K562 (cell line): ENCODE measurements around the gene DDX39A. TPM values are rescaled to one million over a fixed set of nuclear protein-coding genes. Genes with fewer than 3 reads are reported as not detected.
A peak's percentile ranks its signal among the peaks of the same experiment; 100 is the strongest.

Experiments
- CC2D1A ChIP-seq: fragments of 450-650 bp; IDR thresholded peaks from 2 replicates; pipeline ENCODE4 v1.6.1; 2017; ENCODE audit warnings: mild to moderate bottlenecking
- ELF1 ChIP-seq: fragments of 200-800 bp; sonication (Bioruptor generic); IDR thresholded peaks from 2 replicates; pipeline ENCODE4 v1.6.1; 2016; ENCODE audit warnings: missing genetic modification characterization, missing compliant biosample characterization
- GTF2F1 ChIP-seq: IDR thresholded peaks from 2 replicates; pipeline ENCODE4 v1.6.1; 2011; ENCODE audit warnings: low read depth, low read length, improper control_type of control experiment
- HDAC2 ChIP-seq: fragments of 450-650 bp; IDR thresholded peaks from 2 replicates; pipeline ENCODE4 v1.6.1; 2016; ENCODE audit warnings: mild to moderate bottlenecking
- ILK ChIP-seq: fragments of 450-650 bp; IDR thresholded peaks from 2 replicates; pipeline ENCODE4 v1.6.1; 2016; ENCODE audit warnings: missing genetic modification characterization, low read depth, mild to moderate bottlenecking, missing compliant biosample characterization, moderate library complexity, borderline replicate concordance
- MCM2 ChIP-seq: fragments of 450-650 bp; IDR thresholded peaks from 2 replicates; pipeline ENCODE4 v1.6.1; 2017; ENCODE audit warnings: low read depth, mild to moderate bottlenecking
- NCOA2 ChIP-seq, 2 experiments: fragments of 450-650 bp; IDR thresholded peaks; 2 replicates each; pipeline ENCODE4 v1.6.1; 2018; ENCODE audit warnings: mild to moderate bottlenecking in 2 of 2, moderate library complexity in 1 of 2; ENCODE audit not compliant: partially characterized antibody in 2 of 2
- NFIC ChIP-seq: fragments of 450-650 bp; IDR thresholded peaks from 2 replicates; pipeline ENCODE4 v1.6.1; 2017; ENCODE audit warnings: mild to moderate bottlenecking, inconsistent platforms
- NR2F6 ChIP-seq: fragments of 450-650 bp; formaldehyde crosslinking; IDR thresholded peaks from 2 replicates; pipeline ENCODE4 v1.4.0; 2020; ENCODE audit warnings: mild to moderate bottlenecking
- RAD51 ChIP-seq: fragments of 450-650 bp; IDR thresholded peaks from 2 replicates; pipeline ENCODE4 v1.7.1; 2016; ENCODE audit warnings: low read depth, mild to moderate bottlenecking, borderline replicate concordance
- RBM39 ChIP-seq: fragments of 200-400 bp; formaldehyde crosslinking; optimal IDR thresholded peaks from 2 replicates; pipeline ENCODE3; 2018; ENCODE audit warnings: low read depth, low read length
- RCOR1 ChIP-seq, 2 experiments: IDR thresholded peaks; 2 replicates each; pipeline ENCODE4 v1.6.1; 2012; ENCODE audit warnings: low read depth in 2 of 2, low read length in 2 of 2, borderline replicate concordance in 1 of 2, improper control_type of control experiment in 1 of 2
- SAP30 ChIP-seq: fragments of 200-600 bp; sonication (generic); IDR thresholded peaks from 2 replicates; pipeline ENCODE4 v1.6.1; 2012; ENCODE audit warnings: borderline replicate concordance, low read depth, mild to moderate bottlenecking, moderate library complexity, low read length, control low read depth, inconsistent platforms; ENCODE audit not compliant: insufficient read depth, poor library complexity, severe bottlenecking
- SREBF2 ChIP-seq: sonication (generic); formaldehyde crosslinking; IDR thresholded peaks from 2 replicates; pipeline ENCODE4 v1.4.0; 2020; ENCODE audit warnings: mild to moderate bottlenecking, missing genetic modification reagents
- SUPT5H ChIP-seq: fragments of 450-650 bp; IDR thresholded peaks from 2 replicates; pipeline ENCODE4 v1.6.1; 2016
- TBL1XR1 ChIP-seq, 2 experiments: IDR thresholded peaks; 2 replicates each; pipeline ENCODE4 v1.6.1; 2012; ENCODE audit warnings: improper control_type of control experiment in 2 of 2, low read length in 2 of 2, mild to moderate bottlenecking in 1 of 2
- ZBTB7A ChIP-seq: IDR thresholded peaks from 2 replicates; pipeline ENCODE4 v1.6.1; 2011; ENCODE audit warnings: low read depth, mild to moderate bottlenecking, low read length, moderate library complexity, borderline replicate concordance; ENCODE audit not compliant: control insufficient read depth
- ZC3H4 ChIP-seq: sonication (generic); formaldehyde crosslinking; IDR thresholded peaks from 2 replicates; pipeline ENCODE4 v1.9.0; 2021; ENCODE audit warnings: missing genetic modification reagents, borderline replicate concordance
- polyA plus RNA-seq, 8 experiments: library from polyadenylated mRNA; depleted of rRNA in 4 of 8; stranded (reverse) in 5 of 8; unstranded in 3 of 8; fragments of >200 nt; fragmentation: Nextera tagmentation in 2 of 8; fragmentation: Illumina TruSeq in 1 of 8; extraction: Ambion mirVana in 2 of 8; extraction: Trizol in 1 of 8; gene quantifications; 2 replicates each; pipeline versions ENCODE4 v1.2.1 to v1.2.3, GENCODE V29; 2011 to 2014; ENCODE audit warnings: inconsistent platforms in 1 of 8, missing spikeins in 1 of 8
- total RNA-seq, 7 experiments: library from RNA; depleted of rRNA in 6 of 7; stranded (reverse); fragments of >200 nt in 6 of 7; fragmentation: Illumina TruSeq in 2 of 7; extraction: Trizol in 2 of 7; gene quantifications; 2 replicates each; pipeline versions ENCODE4 v1.2.1 to v1.2.3, GENCODE V29; 2011 to 2021; ENCODE audit warnings: low replicate concordance in 1 of 7
- TF ChIP-seq, protein P1 (sequence below), 2 experiments: fragments of 200-800 bp in 1 of 2; sonication (Bioruptor generic) in 1 of 2; sonication (generic) in 1 of 2; formaldehyde crosslinking in 1 of 2; IDR thresholded peaks in 1 of 2; conservative IDR thresholded peaks in 1 of 2; 2 replicates each; pipeline versions ENCODE4 v1.5.0 to v1.6.1; 2016 to 2020; ENCODE audit warnings: missing compliant biosample characterization in 1 of 2, missing genetic modification characterization in 1 of 2, missing genetic modification reagents in 1 of 2
- TF ChIP-seq, protein P2 (sequence below): fragments of 150-350 bp; conservative IDR thresholded peaks from 2 replicates; pipeline ENCODE4 v1.6.1; 2014; ENCODE audit warnings: low read length

Gene DDX39A
- total and polyA plus RNA-seq, 9 of the 15 experiments (the other 6 are each of a cell fraction or from before 2014, with no cell fraction given) = 90.3 to 250 (median 188) TPM

DNA sequence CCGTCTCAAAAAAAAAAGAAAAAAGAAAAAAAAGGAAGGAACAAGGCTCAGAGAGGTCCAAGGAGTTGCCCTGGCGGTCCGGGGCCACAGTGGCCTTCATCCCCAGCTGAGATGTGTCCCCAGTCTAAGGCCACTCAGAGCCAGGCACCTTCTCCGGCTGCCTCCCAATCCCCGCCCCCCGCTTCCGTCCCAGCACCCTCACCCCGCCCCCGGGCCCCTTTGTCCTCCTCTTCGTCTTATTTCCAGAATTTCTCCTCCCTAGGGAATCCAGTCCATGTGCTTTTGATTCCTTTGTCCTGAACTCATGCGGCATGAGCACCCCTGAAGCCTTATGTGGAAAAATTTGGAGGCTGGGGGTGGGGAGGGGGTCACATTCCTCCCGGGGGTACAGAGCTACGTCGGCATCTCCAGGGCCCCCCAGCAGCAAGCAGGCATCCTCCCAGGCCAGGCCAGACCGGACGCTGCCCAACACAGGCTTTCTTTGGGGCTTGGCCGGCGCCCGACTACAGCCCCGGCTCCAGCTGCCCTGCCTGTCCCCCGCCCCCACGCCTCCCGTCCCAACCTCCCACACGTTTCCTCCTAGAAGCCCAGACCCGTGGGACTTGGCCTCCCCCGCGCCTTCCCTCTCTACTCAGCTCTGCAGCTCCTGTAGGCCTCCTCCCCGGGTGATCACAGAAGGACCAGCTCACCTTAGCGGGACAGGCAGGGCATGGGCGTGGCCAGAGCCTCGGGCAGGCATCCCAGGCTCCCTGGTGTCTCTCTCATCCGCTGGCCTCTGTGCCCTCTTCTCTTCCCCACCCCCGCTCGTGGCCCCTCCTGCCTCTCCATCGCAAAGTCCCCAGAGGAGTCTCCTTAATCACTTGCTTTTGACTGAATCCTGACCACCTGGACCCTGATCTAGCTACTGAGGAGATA is 55.7 kb downstream of the DDX39A start (continued):
- no peak for TF ChIP-seq ELF1
- TF ChIP-seq, protein P1, sequence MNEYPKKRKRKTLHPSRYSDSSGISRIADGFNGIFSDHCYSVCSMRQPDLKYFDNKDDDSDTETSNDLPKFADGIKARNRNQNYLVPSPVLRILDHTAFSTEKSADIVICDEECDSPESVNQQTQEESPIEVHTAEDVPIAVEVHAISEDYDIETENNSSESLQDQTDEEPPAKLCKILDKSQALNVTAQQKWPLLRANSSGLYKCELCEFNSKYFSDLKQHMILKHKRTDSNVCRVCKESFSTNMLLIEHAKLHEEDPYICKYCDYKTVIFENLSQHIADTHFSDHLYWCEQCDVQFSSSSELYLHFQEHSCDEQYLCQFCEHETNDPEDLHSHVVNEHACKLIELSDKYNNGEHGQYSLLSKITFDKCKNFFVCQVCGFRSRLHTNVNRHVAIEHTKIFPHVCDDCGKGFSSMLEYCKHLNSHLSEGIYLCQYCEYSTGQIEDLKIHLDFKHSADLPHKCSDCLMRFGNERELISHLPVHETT (CRISPR knock-in tag; conservative IDR thresholded peaks at IDR 0.05 in 1 of 2, IDR thresholded peaks at IDR 0.05 in 1 of 2) = no peak
- no peak for TF ChIP-seq GTF2F1
- TF ChIP-seq ZC3H4 (CRISPR knock-in tag) = no peak
- TF ChIP-seq, protein P2, sequence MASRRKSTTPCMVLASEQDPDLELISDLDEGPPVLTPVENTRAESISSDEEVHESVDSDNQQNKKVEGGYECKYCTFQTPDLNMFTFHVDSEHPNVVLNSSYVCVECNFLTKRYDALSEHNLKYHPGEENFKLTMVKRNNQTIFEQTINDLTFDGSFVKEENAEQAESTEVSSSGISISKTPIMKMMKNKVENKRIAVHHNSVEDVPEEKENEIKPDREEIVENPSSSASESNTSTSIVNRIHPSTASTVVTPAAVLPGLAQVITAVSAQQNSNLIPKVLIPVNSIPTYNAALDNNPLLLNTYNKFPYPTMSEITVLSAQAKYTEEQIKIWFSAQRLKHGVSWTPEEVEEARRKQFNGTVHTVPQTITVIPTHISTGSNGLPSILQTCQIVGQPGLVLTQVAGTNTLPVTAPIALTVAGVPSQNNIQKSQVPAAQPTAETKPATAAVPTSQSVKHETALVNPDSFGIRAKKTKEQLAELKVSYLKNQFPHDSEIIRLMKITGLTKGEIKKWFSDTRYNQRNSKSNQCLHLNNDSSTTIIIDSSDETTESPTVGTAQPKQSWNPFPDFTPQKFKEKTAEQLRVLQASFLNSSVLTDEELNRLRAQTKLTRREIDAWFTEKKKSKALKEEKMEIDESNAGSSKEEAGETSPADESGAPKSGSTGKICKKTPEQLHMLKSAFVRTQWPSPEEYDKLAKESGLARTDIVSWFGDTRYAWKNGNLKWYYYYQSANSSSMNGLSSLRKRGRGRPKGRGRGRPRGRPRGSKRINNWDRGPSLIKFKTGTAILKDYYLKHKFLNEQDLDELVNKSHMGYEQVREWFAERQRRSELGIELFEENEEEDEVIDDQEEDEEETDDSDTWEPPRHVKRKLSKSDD = no peak
- TF ChIP-seq ZBTB7A = peak; percentile 71
- no peak for TF ChIP-seq SAP30
- no peak; the same call in 1 of the 2 replicates for TF ChIP-seq CC2D1A
- TF ChIP-seq RBM39 = no peak
- TF ChIP-seq HDAC2 = peak; percentile 70; the same call in 1 of the 2 replicates
- no peak for TF ChIP-seq NCOA2 (IDR thresholded peaks at IDR 0.05; ENCODE audit: partially characterized antibody in 2 of 2)
- peak in 1 of 2 experiments; percentile 86; a peak in 3 of 4 replicates for TF ChIP-seq RCOR1 (IDR thresholded peaks at IDR 0.05; ENCODE audit: borderline replicate concordance in 1 of 2, low read depth in 2 of 2, low read length in 2 of 2)
- TF ChIP-seq NFIC = 0 out of 2 replicates have a peak, but pooled peaks have one; percentile 12
- no peak for TF ChIP-seq MCM2
- no peak for TF ChIP-seq ILK (tag)
- TF ChIP-seq SREBF2 (CRISPR knock-in tag) = no peak
- peak in 1 of 2 experiments; percentile 66; a peak in 1 of 4 replicates for TF ChIP-seq TBL1XR1 (IDR thresholded peaks at IDR 0.05; ENCODE audit: low read length in 2 of 2)
- TF ChIP-seq NR2F6 (CRISPR knock-in tag) = no peak
- TF ChIP-seq SUPT5H = 0 out of 2 replicates have a peak, but pooled peaks have one; percentile 35
- no peak for TF ChIP-seq RAD51
